IMR-90 (cell line): ENCODE measurements around the gene FGFRL1.

Experiments
- CTCF ChIP-seq: conservative IDR thresholded peaks from 2 replicates; pipeline ENCODE4 v1.5.1; 2012; ENCODE audit warnings: mild to moderate bottlenecking, low read depth, low read length, improper control_type of control experiment
- POLR2A ChIP-seq: IDR thresholded peaks from 2 replicates; pipeline ENCODE4 v1.6.1; 2012; ENCODE audit warnings: mild to moderate bottlenecking, low read depth, low read length
- RAD21 ChIP-seq: IDR thresholded peaks from 2 replicates; pipeline ENCODE4 v1.6.1; 2012; ENCODE audit warnings: low read length, improper control_type of control experiment

DNA sequence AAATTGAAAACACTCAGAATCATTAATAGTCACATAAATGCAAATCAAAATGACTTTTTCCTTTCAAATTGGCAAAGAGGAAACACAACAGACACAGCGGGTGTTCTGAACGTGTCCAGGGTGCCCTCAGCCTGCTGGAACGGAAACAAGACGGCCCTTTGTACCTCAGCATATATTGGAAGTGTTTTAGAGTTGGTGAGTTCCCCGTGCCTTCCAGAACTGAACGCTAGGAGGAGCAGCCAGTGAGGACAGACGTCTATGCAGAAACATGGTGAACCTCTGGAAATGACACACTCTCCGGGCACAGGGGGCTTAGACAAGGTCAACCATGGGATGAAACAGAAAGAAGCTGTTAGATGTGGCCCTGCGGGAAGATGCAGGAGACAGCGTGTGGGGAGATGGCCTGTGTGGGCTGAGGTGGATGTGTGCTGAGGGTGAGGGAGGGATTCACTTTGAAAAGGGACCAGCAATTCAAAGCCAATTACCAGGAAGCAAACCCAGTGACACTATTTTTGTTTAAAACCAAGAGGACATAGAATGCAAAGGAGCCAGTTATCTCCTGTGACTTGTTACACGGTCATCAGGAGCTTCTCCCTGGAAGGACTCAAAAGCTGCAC, 61.5 kb downstream of the FGFRL1 start:
- TF ChIP-seq CTCF (peak; percentile 67), POLR2A (no peak), RAD21 (peak; percentile 62)
